ENCODE results near the gene KAZN. TPM values are rescaled to one million over a fixed set of nuclear protein-coding genes. Genes with fewer than 3 reads are reported as not detected.

KAZN gene
- total RNA-seq, 1 donor from 2014 or later = 37.2 TPM

GRCh38 chr1:14659913-14660312, 61.4 kb downstream of the KAZN start:
- DNase-seq (ENCODE audit: low spot score) (no peak), ATAC-seq (no peak)
- intact Hi-C loops (cut with DNase I) = no loop called here

- DNase-seq (ENCODE audit: low spot score) (no peak), ATAC-seq (no peak)
- intact Hi-C loops (cut with DNase I) = no loop called here
Measured at GRCh38 chr1:14660801-14661200, 62.3 kb downstream of the KAZN start.

GRCh38 chr1:14661222-14661621, 62.7 kb downstream of the KAZN start:
- DNase-seq (ENCODE audit: low spot score) (no peak), ATAC-seq (peak; percentile 50)
- intact Hi-C loops (cut with DNase I) = no loop called here

GRCh38 chr1:14662116-14662515, 63.6 kb downstream of the KAZN start:
- intact Hi-C loops (cut with DNase I) = no loop called here
- peak; percentile 24 for ATAC-seq

GRCh38 chr1:14663773-14664172, 65.3 kb downstream of the KAZN start:
- no peak for DNase-seq (ENCODE audit: low spot score)
- intact Hi-C loops (cut with DNase I) = no loop called here
- ATAC-seq = no peak

More at GRCh38 chr1:14662116-14662515, 63.6 kb downstream of the KAZN start:
- no peak for DNase-seq (ENCODE audit: low spot score)

- no peak for DNase-seq (ENCODE audit: low spot score)
- intact Hi-C loops (cut with DNase I) = no loop called here
- no peak for ATAC-seq
Measured at GRCh38 chr1:14666373-14666772, 67.9 kb downstream of the KAZN start.

GRCh38 chr1:14666962-14667650, 68.6 kb downstream of the KAZN start:
- ATAC-seq (peak; percentile 50), DNase-seq (ENCODE audit: low spot score) (no peak)

GRCh38 chr1:14667651-14667984, 69.1 kb downstream of the KAZN start:
- DNase-seq (ENCODE audit: low spot score) (no peak), ATAC-seq (peak; percentile 32)
- intact Hi-C loops (cut with DNase I) = no loop called here

More at GRCh38 chr1:14666962-14667650, 68.6 kb downstream of the KAZN start:
- intact Hi-C loops (cut with DNase I) = no loop called here

GRCh38 chr1:14668538-14668937, 70.1 kb downstream of the KAZN start:
- intact Hi-C loops (cut with DNase I) = no loop called here
- DNase-seq (ENCODE audit: low spot score) (no peak), ATAC-seq (no peak)

GRCh38 chr1:14672005-14672404, 73.5 kb downstream of the KAZN start:
- DNase-seq (ENCODE audit: low spot score) (no peak), ATAC-seq (no peak)
- intact Hi-C loops (cut with DNase I) = no loop called here

GRCh38 chr1:14674030-14674429, 75.5 kb downstream of the KAZN start:
- intact Hi-C loops (cut with DNase I) = no loop called here
- DNase-seq (ENCODE audit: low spot score) = no peak
- ATAC-seq = no peak

GRCh38 chr1:14676400-14676799, 77.9 kb downstream of the KAZN start:
- ATAC-seq = no peak
- intact Hi-C loops (cut with DNase I) = no loop called here
- DNase-seq (ENCODE audit: low spot score) = no peak

GRCh38 chr1:14677292-14677971, 78.9 kb downstream of the KAZN start:
- ATAC-seq = no peak
- intact Hi-C loops (cut with DNase I) = no loop called here

GRCh38 chr1:14678011-14678638, 79.6 kb downstream of the KAZN start:
- ATAC-seq (no peak), DNase-seq (ENCODE audit: low spot score) (no peak)
- intact Hi-C loops (cut with DNase I) = no loop called here

More at GRCh38 chr1:14677292-14677971, 78.9 kb downstream of the KAZN start:
- DNase-seq (ENCODE audit: low spot score) = no peak

- intact Hi-C loops (cut with DNase I) = no loop called here
- DNase-seq (ENCODE audit: low spot score) (no peak), ATAC-seq (no peak)
Measured at GRCh38 chr1:14679027-14679688, 80.7 kb downstream of the KAZN start.

- no peak for DNase-seq (ENCODE audit: low spot score)
- intact Hi-C loops (cut with DNase I) = no loop called here
- ATAC-seq = no peak
Measured at GRCh38 chr1:14681182-14681581, 82.7 kb downstream of the KAZN start.

GRCh38 chr1:14682941-14683621, 84.6 kb downstream of the KAZN start:
- DNase-seq (ENCODE audit: low spot score) (no peak), ATAC-seq (no peak)
- intact Hi-C loops (cut with DNase I) = no loop called here

- DNase-seq (ENCODE audit: low spot score) (no peak), ATAC-seq (no peak)
- intact Hi-C loops (cut with DNase I) = no loop called here
Measured at GRCh38 chr1:14685078-14685477, 86.6 kb downstream of the KAZN start.

GRCh38 chr1:14686701-14687100, 88.2 kb downstream of the KAZN start:
- DNase-seq (ENCODE audit: low spot score) (no peak), ATAC-seq (no peak)
- intact Hi-C loops (cut with DNase I) = no loop called here

Data from sciatic nerve (tissue), 2 donors.